ENCODE measurements around the gene CHSY1.

The CHSY1 gene

DNA sequence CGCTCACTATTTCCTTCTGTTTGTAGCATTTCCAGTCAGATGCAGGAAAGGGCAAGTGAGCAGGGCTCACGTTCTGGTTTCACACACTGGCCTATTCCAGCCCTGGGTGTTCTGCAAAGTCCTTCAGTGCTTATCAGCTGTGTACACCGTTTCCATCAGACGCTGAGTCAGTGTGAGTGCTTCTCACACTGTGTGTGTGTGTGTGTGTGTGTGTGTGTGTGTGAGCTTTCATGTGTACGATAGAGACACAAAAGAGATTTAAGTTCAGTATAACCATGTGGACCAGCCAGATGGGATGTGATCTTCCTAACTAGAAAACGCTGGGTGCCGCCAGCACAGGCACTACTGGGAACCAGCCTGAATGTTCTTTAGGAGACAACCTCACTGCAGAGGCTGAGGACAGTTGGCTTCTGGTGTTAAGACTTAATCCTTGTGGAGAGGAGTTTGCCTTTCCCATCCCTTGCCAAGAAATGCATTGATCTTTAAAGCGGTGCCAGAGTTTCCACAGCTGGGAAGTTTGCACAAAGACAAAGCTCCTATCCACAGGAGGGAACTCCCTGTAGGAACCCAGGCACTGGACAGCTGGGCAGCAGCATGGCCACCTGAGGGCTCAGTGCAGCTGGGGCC is 3.9 kb upstream of the CHSY1 start:
- no peak for DNase-seq
- no peaks in the 10 kb centered on the region for H3K9me3 ChIP-seq
- H3K27ac ChIP-seq = no peak overlapping the region
- H3K4me3 ChIP-seq = no peak overlapping the region
- no peaks in the 10 kb centered on the region for H3K27me3 ChIP-seq
- intact Hi-C loops (cut with DNase I; ENCODE audit: low total_unique reads) = loop anchor here (2.0 to 10.0 kb wide), 2 partner anchors 131 to 241 kb away; no protein-coding TSS in a partner anchor
- no peaks in the 10 kb centered on the region for H3K36me3 ChIP-seq
- peaks cover 0 to 10% (median 1%) of the 10 kb centered on the region in 4 donors for H3K4me1 ChIP-seq
- TF ChIP-seq, protein P1, sequence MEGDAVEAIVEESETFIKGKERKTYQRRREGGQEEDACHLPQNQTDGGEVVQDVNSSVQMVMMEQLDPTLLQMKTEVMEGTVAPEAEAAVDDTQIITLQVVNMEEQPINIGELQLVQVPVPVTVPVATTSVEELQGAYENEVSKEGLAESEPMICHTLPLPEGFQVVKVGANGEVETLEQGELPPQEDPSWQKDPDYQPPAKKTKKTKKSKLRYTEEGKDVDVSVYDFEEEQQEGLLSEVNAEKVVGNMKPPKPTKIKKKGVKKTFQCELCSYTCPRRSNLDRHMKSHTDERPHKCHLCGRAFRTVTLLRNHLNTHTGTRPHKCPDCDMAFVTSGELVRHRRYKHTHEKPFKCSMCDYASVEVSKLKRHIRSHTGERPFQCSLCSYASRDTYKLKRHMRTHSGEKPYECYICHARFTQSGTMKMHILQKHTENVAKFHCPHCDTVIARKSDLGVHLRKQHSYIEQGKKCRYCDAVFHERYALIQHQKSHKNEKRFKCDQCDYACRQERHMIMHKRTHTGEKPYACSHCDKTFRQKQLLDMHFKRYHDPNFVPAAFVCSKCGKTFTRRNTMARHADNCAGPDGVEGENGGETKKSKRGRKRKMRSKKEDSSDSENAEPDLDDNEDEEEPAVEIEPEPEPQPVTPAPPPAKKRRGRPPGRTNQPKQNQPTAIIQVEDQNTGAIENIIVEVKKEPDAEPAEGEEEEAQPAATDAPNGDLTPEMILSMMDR (IDR thresholded peaks at IDR 0.05) = no peak

DNA sequence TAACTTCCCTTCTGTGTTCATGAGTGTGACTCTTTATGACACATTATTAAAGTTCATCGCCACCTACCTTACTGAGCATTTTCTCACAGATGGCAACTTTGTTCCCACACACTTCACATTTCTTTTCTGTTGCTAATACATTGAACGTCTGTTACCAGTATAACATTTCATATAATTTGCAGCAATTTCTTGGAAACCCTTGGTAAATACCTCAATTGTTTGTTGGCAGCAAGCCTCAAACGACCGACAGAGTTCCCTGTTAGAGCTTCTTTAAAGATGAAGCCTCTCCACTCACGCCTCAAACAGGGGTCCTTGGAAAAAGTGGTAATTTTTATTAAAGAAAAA is 3.2 kb upstream of the CHSY1 start:
- intact Hi-C loops (cut with DNase I; ENCODE audit: low total_unique reads) = loop anchor here (10.0 kb wide), 1 partner anchor 130 kb away; no protein-coding TSS in a partner anchor
- H3K4me3 ChIP-seq = no peak overlapping the region
- TF ChIP-seq, protein P1 (IDR thresholded peaks at IDR 0.05) = no peak
- no peak overlapping the region for H3K27ac ChIP-seq
- H3K36me3 ChIP-seq = no peaks in the 10 kb centered on the region
- DNase-seq = no peak
- H3K4me1 ChIP-seq = peaks cover 0 to 16% (median 5%) of the 10 kb centered on the region in 4 donors
- H3K9me3 ChIP-seq = no peaks in the 10 kb centered on the region
- no peaks in the 10 kb centered on the region for H3K27me3 ChIP-seq

GRCh38 chr15:101254157-101255050 is 2.6 kb upstream of the CHSY1 start:
- Histone ChIP-seq H3K27me3 (no peaks in the 10 kb centered on the region), H3K4me1 (peaks cover 0 to 22% (median 8%) of the 10 kb centered on the region in 4 donors), H3K9me3 (no peaks in the 10 kb centered on the region), H3K27ac (no peak overlapping the region), H3K4me3 (no peak overlapping the region), H3K36me3 (no peaks in the 10 kb centered on the region)
- DNase-seq = no peak
- TF ChIP-seq, protein P1 (IDR thresholded peaks at IDR 0.05) = no peak
- intact Hi-C loops (cut with DNase I; ENCODE audit: low total_unique reads) = loop anchor here (10.0 kb wide), 1 partner anchor 130 kb away; no protein-coding TSS in a partner anchor

DNA sequence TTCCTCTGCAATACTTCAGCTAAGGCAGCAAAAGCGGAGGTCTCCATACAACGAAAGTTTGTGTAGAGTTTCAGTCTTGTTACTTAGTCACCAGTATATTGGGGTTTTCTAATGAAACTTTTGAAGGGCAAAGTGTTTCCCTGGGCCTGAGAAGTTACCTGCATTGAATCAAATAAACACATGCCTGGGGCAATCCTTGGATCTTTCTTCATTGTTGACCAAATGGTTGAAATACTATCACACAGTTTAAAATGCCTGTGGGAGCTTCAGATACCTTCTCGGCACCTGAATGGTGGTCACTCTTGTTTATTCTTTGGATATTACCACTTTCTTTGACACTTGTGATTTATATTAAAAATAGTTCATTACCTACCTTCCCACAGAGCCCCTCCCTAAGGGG is 988 bp upstream of the CHSY1 start:
- TF ChIP-seq, protein P1 (IDR thresholded peaks at IDR 0.05) = no peak
- H3K4me3 ChIP-seq = peak overlapping the region; percentile 79 to 86
- H3K36me3 ChIP-seq = no peaks in the 10 kb centered on the region
- peak overlapping the region; percentile 80 to 82 for H3K27ac ChIP-seq
- H3K4me1 ChIP-seq = peaks cover 0 to 38% (median 14%) of the 10 kb centered on the region in 4 donors
- H3K9me3 ChIP-seq = no peaks in the 10 kb centered on the region
- intact Hi-C loops (cut with DNase I; ENCODE audit: low total_unique reads) = loop anchor here (10.0 kb wide), 1 partner anchor 128 kb away; no protein-coding TSS in a partner anchor
- H3K27me3 ChIP-seq = no peaks in the 10 kb centered on the region
- no peak for DNase-seq

DNA sequence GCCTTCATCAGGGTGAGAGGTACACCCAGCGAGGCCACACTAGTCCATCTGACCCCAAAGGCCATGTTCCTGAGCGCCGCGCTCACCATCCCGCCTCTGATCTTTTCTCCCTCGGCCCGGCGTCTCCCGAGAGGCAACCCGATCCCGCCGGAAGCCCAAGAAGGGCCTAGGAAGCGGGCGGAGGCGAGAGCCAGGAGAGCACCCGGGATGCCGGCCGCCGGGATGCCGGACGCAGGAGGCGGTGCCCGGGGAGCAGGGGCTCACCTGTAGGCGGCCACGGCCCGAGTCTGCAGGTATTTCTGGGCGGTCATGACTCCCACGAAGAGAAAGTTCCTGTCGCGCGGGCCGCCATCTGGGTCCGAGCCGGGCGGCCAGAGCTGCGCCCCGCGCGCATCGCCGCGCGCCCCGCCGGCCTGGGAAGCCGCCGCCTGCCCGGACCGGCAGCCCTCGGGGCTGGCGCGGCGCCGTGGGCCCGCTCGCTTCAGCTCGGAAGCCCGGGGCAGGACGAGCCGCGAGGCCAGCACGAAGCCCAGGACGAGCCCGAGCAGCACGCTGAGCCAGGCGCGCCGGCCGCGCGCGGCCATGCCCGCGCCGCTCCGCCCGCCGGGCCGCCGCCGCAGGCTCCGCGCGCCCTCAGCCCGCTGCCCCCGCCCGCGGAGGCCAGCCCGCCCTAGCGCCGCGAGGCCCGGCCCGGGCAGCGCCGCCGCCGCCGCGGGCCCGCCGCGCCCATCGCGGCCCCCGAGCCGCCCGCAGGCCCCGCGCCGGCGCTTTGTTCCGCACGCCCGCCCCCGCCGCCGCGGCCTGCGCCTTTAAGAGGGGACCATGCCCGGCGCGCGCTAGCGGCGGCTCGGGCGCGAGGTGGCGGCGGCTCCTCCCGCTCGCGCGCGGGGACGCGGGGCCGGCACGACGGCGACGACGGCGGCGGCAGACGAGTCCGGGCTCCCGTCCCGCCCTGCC is 697 bp downstream of the CHSY1 start:
- Histone ChIP-seq H3K27me3 (no peaks in the 10 kb centered on the region), H3K36me3 (no peaks in the 10 kb centered on the region), H3K9me3 (no peaks in the 10 kb centered on the region), H3K4me1 (peaks cover 0 to 54% (median 22%) of the 10 kb centered on the region in 4 donors), H3K27ac (peak overlapping the region; percentile 80 to 82), H3K4me3 (peak overlapping the region; percentile 79 to 89)
- TF ChIP-seq, protein P1 (IDR thresholded peaks at IDR 0.05) = no peak
- peak in 1 of 2 donors; percentile 74 for DNase-seq
- intact Hi-C loops (cut with DNase I; ENCODE audit: low total_unique reads) = loop anchor here (2.0 to 10.0 kb wide), 2 partner anchors 50 to 126 kb away; no protein-coding TSS in a partner anchor
